HG03064 (cell line): Measurements from ENCODE around the gene FRS3.

Experiments
- ATAC-seq: cut with Tn5 transposase; IDR thresholded peaks from one replicate; pipeline ENCODE4 v1.9.1; 2021; ENCODE audit warnings: low read depth; ENCODE audit not compliant: unreplicated experiment

FRS3 gene

DNA sequence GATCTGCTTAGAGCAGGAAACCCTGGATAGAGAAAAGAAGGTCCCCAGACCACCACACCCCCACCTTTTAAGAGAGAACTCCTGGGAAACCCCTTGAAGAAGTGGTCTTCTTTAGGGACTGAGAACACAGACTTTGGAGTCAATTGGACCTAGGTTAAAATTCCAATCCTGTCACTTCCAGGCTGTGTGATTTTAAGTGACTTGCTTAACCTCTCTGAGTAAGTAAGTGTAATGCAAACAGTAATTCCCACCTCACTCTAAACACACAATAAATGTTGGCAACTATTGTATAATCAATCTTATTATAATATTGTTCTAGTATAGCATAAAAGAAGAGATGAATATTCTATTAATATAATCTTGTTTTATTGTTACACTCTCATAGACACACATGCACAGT, 47.6 kb downstream of the FRS3 start:
- no peak for ATAC-seq

GRCh38 chr6:41731561-41732086, 48.1 kb downstream of the FRS3 start:
- ATAC-seq, result no peak

DNA sequence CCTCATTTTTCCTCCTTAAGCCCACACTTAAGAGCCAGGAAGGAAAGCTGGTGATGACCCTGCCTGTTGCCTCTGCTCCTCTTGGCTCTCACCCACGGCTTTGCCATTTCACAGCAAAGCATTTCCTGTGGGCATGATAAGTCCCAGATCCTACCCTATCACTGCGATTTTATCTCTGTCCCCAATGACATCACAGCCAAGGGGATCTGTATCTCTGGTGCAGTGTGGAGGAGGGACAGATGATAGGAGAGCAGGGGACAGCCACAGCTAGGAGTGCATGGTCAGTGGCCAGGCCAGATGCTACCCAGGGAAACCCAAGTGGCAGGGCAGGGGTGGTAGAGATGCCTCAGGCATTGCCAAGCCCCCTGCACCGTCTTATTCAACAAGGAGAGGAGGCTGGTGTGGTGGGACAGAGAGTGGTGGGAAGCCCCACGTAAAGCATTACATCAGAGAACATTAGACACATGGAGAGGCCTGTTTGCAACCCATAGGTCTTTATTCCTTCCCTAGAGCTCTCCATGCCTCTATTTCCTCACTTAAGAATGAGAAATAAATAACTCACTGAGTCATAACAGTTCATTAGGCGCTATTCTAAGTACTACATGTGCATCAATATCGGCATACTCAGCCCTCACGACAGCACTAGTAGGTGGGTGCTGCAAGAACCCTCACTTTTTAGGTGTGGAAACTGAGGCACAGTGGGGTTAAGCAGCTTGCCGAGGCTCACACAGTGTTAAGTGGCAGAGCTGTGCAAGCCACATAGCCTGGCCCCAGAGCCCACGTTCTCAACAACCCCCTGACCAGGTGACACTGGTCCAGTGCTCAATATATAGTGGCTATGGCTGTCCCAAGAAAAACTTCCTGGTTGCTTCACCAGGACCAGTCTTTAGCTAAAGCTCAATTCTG, 48.9 kb downstream of the FRS3 start:
- no peak for ATAC-seq

GRCh38 chr6:41729624-41730023, 50.1 kb downstream of the FRS3 start:
- no peak for ATAC-seq

- no peak for ATAC-seq
Observed at GRCh38 chr6:41728954-41729353, 50.7 kb downstream of the FRS3 start.

- ATAC-seq, result no peak
Observed at GRCh38 chr6:41728073-41728936, 51.4 kb downstream of the FRS3 start.

DNA sequence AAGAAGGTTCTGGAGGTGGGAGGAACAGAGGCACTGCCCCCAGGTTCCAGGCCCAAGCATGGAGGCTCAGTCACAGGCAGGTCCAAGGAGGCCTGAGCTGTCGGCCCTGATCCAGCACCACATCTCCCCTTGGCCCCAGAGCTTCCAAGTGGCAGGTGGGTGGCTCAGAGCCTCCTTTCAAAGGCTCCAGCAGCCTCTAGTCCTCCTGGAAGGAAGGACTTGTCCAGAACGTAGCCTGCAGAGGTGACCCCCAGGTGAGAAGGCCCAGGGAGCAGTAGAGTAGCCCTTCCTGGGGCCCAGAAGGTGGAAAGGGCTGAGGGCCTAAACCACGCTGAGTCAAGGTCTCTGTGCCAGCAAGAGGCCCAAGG, 52.0 kb downstream of the FRS3 start:
- no peak for ATAC-seq

DNA sequence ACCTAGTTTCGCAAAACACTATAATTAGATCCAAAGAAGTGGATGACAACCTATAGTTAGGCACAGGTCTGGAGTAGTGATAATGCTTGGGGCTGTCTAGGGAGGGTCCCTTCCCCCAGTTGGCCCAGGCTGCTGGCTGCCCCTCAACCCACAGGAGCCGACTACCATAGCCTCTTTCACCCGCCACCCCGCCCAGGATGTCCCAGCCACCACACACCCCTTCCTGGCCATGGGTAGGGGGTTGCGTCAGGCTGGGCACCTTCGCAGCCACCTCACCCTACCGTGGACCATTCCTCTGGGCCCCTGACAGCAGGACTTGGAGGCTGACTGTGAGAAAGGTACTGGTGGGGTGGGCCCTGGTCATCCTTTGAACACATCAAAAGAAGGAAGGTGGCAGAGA, 52.8 kb downstream of the FRS3 start:
- no peak for ATAC-seq

DNA sequence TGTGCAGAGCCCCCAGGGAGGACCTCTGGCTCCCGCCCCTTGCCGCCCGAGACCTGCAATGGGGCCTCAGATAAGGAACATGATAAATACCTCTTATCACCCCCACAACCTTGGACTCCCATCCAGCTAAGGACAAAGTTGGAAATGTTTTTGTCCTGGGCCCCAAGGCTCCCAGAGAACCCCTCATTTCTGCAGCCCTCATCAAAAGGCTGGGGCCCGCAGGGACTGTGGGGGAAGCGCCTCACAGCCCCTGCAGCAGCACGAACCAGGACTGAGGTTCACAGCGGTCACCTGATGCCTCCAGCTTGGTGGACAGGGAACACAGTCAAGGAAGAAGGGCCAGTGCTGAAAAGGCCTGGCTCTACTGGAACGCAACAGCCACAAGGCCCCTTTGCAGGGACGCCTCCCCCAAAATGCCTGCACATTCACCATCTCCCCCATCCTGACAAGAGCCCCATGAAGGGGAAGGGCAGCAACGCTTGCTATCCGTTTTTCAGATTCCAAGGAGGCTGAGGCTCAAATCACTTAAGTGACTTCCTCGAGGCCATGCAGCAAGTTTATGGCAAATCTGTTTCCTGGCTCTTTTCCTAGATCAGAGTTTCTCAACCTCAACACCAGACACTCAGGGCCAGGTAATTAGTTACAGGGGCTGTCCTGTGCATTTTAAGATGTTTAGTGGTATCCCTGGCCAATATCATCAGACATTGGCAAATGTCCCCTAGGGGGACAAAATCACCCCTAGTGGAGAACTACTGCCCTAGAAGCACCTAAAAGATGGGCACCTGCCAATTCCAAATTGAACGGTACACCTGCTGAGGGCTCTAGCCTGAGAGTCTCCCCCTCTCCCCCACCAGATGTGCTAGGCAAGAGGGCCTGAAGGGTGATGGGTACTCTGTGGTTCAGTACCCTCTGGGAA, 54.9 kb downstream of the FRS3 start:
- no peak for ATAC-seq

DNA sequence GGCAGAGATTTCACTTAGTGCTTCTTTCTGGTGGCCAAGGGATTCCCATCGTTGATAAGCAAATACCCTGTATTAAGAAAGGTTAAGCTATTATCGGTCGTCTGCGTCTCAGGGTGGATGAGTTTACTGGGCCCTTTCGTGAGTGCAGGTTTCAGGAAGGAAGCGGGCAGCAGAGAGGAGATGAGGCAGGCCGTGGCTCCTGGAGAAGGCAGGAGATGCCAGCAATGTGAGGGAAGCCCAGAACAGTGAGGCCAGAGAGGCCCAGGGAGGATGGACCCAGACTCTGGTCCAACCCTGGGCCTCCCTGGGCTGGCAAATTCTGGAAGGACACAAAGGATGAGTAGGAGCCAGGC, 55.5 kb downstream of the FRS3 start:
- ATAC-seq, result no peak

- peak; percentile 64 for ATAC-seq
Observed at GRCh38 chr6:41723530-41724227, 56.0 kb downstream of the FRS3 start.

- peak; percentile 6 for ATAC-seq
Observed at GRCh38 chr6:41722969-41723529, 56.7 kb downstream of the FRS3 start.

- no peak for ATAC-seq
Observed at GRCh38 chr6:41721414-41721813, 58.3 kb downstream of the FRS3 start.

- ATAC-seq, result no peak
Observed at GRCh38 chr6:41720783-41721182, 58.9 kb downstream of the FRS3 start.

GRCh38 chr6:41720262-41720620, 59.5 kb downstream of the FRS3 start:
- no peak for ATAC-seq
